ENCODE data around the gene KRT78.
"Not testable (repeated sequence)": the region's sequence is repeated elsewhere in the genome, so short reads cannot be mapped to it uniquely, and the experiment has no call there.

KRT78 gene

DNA sequence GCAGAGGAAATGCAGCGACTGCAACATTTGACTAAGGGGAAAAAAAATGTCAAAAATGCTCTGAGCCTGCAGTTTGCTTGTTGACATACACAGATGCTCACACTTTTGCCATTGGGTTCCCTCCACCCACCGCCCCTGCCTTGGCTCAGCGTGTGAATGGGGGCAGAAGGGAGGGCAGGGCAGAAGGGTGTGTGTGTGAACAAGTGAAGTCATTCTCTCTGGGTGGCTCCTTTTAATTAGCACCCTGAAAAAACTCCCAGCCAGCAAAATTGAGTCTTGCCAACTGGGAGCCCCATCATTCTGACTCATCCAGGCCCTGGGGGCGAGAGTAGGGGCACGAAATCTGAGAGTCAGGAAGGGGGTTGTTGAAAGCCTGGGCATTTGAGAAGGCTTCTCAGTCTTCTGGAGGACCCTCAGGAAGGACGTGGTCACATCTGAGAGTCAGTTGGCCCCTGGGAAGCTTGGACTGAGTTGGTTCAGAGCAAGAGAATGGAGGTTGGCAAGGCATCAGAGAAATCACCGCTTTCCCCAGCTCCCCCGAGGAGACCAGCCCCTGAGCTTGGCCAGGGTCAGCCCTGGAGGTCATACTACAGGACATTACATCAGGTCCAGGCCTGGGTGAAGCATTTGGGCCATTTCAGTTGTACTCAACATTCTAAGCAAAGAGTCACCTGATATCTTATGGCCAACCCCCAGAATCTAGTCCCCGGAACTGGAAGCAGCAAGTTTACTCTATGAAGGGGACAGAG lies 22.7 kb upstream of the KRT78 start:
- DNase-seq = no peak

DNA sequence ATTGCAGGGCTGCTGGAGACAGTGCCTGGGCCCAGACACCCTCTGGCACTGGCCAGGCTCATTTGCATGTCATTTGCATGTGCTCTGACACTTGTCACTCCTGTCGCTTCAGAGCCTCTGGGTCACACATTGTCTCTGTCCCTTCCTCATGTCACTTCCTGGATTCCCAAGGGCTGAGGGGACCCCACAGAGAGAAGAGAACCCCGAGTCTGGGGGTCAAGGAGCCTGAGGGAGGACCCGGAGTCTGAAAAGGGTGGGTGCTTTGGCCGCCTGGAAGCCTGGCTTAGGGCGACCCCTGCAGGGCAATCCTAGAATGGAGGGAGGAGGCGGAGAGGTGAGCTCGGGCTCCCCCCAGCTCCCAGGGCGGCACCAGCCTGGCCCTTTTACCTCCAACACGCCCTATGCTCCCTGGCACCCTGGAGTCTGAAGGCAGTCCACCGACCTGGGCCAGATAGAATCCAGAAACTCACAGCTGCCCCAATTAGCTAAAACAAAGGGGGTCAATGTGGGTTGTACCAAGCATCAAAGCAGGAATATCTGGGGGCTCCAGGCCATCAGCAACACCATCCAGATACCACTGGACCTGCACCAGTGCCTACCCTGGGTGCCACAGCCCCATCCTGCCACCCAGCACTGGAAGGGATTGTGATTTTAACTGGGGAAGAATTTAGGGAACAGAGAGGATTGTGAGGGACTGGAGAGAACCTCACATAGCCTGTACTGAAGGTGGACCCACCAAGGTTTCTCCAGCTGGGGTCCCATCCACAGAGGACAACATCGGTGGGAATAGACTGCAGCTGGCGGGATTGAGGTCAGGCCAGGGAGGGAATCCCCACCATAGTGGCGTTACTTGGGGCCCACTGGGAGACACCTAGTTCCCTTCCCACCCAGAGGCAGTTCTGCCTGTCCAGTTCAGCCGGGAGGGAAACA lies 21.8 kb upstream of the KRT78 start:
- DNase-seq = peak; percentile 8 to 27

DNA sequence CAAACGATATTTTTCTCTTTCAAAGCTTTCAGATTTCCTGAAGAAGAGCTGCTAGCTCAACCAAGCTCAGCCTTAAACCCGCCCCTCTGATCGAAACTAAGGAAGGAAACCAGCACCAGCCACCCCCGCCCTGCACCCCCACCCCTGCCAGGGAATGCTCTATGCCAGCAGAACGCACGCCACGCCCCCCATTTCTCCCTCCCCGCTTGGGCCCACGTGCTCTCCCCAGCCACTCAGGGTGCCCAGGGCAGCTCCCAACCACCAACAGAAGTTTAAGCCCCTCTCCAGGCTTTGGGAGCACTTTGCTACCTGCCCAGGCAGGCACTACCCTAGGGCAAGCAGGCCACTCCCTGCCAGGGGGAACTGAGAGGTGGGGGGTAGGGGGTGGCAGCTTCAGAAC lies 18.8 kb upstream of the KRT78 start:
- no peak for DNase-seq

DNA sequence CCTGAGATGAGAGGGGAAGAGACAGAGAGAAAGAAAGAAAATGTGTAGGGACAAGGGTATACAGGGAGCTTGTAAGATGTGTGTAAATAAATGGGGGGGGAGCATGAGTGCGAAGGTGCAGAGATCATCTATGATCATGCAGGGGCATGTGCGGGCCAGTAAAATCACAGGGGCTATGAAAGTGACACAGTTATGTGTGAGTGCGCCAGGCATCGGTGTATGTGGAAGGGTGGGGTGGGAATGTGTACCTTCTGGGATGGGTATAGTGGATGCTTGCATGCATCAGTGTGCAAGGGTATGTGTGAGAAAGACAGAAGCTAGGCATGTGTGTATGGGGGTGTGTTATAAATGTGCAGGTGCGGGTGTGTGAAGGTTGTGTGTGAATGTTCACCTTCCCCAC lies 18.4 kb upstream of the KRT78 start:
- no peak for DNase-seq

DNA sequence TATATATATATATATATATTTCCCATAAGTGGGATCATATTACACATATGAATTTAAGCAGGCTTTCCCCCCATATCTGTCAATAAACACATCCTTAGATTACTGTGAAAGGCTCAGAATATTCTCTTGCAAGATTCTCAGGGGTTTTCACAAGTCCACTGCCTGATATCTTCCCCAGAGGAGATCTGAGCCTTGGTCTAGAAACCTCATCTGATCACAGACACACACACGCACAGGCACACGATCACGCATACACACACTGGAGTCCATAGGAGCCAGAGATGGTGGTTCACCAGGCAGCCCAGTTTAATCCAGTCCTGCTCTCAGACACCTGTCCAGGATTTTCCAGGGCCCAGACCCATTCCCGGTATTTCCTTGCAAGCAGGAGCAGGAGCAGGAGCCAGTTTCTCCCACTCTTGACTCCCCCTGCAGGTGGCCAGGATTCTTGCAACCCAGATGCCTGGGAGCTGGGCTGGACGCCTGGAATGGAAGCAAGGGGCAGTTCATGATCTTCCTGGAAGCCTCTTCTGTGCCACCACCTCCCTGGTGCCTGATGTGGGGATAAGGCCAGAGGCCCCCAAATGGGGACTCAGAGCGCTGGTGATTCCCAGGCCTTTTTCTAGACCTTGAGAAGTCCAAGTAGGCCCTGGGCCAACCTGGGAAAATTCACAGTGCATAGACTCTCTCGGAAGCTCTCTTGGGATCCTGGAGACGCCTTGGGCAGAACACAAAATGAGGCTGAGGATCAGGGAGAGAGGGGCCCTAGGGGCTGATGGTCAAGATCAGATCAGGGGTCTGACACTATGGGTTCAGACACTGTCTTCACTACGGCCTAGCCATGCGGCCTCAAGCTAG lies 16.5 kb upstream of the KRT78 start:
- peak; percentile 62 to 72 for DNase-seq

DNA sequence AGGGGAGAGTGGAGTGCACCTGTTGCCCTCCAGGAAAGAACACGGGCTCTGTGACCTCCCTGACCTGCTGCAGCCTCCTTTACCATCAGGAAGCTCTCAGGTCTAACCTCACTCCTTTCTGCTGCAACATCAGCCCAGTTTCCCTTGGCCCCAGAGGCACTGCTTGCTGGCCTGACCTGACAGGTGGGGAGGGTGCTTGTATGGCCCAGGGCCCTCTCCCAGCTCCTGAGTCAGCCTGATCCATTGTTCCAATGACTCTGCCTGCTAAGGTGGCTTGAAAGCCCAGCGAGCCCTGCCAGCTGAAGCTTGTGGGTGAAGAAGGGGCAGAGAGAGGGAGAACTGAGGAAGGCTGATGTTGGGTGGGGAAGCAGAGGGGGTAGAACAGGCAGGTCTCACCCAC lies 13.2 kb upstream of the KRT78 start:
- no peak for DNase-seq

DNA sequence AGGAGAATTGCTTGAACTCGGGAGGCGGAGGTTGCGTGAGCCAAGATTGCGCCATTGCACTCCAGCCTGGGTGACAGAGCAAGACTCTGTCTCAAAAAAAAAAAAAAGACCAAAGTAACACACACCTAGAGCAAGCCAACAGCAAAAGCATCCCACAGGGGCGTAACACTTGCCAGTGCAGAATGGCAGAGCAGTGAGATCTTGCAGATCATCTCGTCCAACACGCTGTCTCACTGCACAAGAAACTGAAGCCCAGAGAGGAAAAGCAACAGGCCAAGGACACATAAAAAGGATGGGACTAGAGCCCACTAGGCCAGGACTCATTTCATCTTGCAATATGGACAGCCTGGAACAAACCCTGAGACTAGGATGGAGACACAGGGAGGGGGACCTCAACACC lies 12.7 kb upstream of the KRT78 start:
- no peak for DNase-seq

DNA sequence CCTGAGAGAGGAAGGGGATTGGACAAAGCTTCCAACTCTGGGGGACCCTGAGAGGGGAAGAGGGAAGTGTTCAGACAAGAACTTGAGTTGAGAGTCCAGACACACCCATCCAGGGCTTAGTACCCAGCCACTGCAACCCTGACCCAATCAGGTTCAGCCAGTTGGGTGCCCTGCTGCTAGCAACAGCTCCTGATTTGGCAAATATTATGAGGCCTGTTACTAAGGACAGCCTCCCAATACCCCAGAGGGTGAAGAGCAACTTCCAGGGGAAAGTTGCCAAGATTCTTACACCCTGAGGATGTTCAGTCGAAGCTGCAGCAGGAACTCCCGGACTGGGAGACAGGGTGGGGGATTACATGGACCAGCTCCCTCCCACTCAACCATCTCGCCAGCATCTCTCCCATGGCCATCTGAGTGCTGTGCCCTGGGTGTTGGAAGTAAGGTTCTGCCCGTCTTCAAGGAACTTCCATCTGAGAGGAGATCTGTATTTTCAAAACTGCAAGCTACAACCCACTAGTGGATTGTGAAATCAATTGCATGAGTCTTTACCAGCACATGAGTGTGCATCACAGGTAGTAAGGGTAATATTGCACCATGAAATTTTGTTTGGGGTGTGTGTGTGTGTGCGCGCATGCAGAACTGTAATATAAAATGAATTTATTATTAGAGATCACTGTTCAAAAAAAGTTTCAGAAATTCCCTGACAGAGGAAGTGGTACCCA lies 11.5 kb upstream of the KRT78 start:
- no peak for DNase-seq

DNA sequence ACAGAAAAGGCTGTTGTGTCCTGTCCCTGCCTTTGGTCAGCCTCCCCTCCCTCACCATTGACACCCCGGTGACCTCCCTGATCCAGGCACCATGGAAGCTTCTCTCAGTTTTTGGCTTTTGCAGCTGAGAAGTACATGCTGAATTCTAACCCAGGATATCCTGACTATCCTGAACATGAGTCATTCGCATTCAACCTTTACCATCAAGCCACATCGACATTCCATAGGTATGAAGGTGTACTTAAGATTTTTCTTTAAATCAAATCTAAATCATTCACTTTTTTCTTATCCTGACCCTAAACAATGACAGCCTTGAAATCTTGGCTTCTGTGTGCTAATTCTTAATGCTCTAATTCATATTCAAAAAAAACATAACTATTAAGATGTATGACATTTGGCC lies 8.7 kb upstream of the KRT78 start:
- DNase-seq = no peak

DNA sequence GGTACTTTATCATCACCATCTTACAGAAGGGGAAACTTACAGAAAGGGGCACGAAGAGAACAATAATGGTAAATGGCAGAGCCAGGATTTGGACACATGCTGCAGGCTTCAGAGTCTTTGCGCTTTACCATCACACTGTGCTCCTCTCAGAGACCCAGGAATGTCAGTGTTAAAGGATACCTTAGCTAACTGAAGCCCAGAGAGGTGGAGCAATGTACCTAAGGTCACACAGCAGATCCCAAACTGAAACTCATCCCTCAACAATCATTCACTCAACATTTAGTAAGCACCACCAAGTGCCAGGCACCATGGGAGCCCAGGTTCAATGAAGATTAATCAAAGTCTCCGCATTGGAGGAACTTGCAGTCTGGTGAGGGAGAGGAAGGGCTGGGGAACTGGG lies 8.0 kb upstream of the KRT78 start:
- DNase-seq = no peak

DNA sequence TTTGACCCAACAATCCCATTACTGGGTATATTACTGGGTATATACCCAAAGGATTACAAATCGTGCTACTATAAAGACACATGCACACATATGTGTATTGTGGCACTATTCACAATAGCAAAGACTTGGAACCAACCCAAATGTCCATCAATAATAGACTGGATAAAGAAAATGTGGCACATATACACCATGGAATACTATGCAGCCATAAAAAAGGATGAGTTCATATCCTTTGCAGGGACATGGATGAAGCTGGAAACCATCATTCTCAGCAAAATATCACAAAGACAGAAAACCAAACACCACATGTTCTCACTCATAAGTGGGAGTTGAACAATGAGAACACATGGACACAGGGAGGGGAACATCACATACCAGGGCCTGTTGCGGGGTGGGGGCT lies 7.3 kb upstream of the KRT78 start:
- DNase-seq = not testable (repeated sequence)

DNA sequence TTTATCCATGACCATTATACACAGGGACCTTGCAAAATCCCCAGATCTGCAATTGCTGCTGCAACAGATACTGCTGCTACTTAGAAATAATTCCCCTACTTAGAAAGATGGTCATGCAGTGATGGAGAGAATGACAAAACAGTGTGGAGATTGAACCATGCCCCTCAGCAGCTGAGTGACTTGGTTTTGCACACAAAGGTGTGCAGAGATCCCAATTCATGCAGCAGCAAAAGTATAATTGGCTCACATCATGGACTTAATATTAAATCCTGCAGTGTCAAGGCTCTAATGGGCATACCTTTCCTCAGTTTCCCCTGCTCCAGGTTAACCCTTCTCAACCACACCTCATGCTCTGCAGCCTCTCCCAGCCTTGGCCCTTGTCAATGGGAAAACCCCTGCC lies 3.0 kb upstream of the KRT78 start:
- no peak for DNase-seq

DNA sequence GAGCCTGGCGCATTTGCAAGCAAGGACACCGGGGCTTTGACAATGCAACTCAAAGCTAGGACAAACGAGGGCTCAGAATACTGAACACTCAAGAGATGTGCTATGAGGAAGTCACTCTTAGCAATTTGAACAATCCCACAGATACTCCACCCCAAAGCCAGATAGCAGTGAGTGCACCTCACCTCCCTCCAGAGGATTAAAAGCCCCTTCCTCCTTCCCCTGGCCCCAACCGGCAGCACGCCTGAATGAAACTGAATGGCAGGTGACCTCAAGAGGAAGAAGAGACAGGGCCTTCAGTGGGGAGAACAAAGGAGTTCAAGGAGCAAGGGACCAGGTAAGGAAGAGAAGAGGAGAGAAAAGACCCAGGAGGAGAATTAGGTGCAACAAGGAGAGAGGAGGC lies 1.9 kb upstream of the KRT78 start:
- no peak for DNase-seq

DNA sequence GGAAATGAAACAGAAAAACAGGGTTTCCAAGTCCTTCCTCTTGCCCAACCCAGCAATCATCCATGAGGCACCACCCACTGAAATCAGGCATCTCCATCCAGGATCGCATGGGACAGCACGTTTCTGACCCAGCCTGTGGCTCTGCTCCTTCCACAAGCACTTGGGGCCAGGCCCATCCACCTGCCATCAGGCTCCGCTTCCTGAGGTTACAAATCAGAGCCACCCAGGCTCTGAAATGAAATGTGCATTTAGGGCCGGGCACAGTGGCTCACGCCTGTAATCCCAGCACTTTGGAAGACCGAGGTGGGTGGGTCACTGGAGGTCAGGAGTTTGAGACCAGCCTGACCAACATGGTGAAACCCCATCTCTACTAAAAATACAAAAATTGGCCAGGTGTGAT lies 717 bp upstream of the KRT78 start:
- no peak for DNase-seq

DNA sequence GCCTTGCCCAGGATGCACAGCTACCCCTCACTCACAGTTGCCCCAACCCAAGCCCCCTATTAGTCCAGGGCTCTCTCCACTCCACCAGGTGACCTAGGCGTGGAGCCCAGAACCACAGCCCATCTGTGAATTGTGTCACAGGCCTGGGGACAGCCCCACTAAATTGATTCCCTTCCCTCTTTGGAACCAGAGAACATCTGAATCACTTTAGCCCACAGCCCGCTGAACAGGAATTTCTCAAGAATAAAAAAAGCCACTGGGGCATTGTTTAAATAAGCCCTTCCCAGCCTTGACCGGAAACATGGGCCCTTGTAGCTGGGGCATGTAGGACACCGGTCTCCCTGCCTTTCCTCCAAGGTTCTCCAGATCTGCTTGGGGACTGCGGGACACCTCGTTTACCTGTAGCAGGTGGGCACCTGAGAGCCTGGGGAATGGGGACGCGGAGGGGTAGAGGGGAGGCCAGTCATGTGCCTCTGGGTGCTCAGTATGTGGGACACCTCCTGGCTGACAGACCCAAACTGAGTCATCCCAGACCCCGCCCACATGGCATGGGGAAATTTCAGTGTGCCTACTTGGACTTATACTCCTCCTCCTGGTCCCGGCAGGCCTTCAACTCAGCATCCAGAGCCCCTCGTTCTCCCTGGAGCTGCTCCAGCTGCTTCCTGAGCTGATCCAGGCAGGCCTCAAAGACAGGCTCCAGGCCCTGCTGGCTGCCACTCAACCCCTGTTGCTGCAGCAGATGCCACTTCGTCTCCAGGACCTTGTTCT lies 1.3 kb downstream of the KRT78 start:
- no peak for DNase-seq

DNA sequence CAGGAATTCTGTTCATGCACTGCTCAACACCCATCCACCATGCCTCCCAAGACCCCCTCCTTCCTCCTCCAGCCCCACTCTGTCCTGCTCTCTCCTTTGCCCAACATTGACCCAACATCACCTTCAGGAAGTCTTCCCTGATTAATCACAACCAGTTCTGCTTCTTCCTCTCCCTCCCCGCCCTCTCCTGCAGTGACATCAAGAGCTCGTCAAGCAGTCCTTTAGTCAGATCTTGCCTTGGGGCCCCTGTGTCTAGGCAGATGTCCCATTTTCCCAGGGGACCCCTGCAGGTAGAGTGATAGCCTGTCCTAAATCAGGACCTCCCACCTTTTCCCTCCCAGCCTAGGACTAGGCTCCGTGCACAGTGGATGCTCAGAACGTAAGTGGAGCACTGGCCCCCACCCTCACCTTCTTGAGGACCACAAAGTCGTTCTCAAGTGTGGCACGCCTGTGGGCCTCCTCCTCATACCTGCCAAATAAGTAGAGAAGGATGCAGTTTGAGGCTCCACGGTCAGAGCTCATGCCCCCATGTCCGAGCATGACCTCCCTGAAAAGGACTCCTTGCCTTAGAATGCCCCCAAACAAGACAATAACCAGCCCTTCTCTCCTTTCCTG lies 2.3 kb downstream of the KRT78 start:
- no peak for DNase-seq

DNA sequence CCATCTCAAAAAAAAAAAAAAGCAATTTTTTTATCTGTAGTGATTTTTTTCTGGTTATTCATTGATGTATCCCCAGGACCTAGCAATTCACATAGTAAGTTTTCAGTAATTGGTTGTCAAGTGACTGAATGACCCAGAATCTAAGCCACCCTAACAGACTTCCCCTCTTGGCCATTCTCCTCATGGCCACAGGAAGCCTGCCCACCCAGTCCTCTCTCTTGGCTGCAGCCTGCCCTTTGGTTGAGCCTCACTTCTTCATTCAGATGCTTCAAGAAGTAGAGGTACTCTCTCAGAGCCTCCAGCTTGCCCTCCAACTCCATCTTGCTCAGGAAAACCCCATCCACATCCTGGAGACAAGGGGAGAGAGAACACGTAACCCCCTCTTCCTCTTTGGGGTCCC lies 2.8 kb downstream of the KRT78 start:
- no peak for DNase-seq

DNA sequence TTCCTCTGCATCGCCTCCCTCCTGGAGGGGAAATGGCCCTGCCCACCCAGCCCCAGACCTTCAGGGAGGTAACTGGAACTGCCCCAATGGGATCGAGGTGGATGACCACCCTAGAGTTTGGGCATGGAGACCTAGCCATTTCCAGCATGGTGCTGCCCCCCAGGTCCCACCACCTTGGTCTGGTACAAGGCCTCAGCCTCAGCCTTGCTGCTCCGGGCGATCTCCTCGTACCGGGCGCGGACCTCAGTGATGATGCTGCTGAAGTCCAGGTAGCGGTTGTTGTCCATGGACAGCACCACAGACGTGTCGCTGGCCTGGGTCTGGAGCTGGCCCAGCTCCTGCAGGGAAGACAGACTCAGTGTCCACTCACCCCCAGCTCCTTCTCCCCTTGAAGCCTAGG lies 4.4 kb downstream of the KRT78 start:
- DNase-seq = no peak

DNA sequence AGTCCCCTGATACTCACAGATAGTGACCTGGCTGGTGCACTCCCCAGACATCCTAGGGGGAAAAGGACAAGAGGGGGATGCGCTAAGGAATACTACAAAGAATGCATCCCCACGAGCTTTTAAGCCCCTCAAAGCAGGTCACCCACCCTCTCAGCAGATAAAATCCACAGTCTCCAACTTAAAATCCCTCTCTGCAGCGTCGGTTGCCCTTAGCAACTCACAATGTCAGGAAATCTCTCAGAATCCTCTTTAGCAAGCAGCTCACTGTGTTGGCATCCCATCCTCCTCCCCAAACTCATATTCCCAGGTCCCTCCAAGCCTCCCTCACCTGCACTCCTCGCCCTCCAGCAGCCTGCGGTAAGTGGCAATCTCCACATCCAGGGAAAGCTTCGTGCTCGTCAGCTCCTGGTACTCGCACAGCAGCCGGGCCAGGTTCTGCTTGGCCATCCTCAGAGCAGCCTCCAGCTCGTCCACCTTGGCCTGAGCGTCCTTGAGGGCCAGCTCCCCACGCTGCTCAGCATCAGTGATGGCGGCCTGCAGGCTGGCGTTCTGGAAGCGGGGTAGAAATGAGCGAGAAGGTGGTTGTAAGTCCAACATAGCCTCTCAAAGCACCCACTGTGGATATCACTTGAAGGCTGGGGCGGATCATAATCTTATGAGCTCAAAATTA lies 9.2 kb downstream of the KRT78 start:
- no peak for DNase-seq

DNA sequence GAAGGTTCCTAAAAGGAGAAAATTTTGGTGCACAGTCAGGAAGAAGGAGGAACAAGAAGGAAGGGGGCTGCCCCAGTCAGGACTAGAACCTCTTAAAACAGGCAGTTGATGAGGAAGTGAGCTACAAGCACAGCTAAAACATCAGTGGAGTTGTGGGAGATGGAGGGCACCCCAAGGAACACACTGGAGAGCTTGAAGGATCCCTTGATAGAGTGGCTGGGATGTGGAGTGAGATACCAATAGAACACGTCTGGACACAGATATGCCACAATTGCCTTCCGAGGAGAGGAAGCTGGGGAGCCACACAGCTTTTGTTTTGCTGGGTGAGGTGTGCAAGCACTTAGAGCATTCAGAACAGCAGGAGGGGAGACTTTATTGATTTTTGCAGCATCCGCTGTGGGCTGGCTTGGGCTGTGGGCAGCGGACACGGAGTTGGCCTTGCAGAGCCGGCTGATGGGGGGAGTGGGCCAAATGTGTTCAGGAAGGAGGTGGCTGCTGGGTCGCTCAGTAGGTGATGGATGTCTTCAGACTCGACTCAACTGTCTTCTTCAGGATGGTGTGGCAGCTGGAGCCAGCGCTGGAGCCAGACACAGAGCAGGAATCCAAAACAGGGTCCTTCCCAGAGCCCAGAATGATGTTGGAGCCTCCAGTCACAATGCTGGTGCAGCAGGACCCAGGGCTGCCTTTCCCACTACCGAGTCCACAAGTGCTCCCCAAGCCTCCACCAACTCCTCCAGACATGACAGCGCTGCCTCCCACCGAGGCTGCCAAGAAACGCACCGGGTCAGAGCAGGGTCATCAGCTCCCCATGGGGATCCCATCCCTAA lies 10.0 kb downstream of the KRT78 start:
- no peak for DNase-seq
